Measurements from ENCODE around the gene PARD6A. TPM values are rescaled to one million over a fixed set of nuclear protein-coding genes. Genes with fewer than 3 reads are reported as not detected.
"Not testable (repeated sequence)": the region's sequence is repeated elsewhere in the genome, so short reads cannot be mapped to it uniquely, and the experiment has no call there.

PARD6A gene
- total and polyA plus RNA-seq, 2 donors (not counting 1 experiment from before 2014, with no cell fraction given) = 0.36 to 4.8 TPM

DNA sequence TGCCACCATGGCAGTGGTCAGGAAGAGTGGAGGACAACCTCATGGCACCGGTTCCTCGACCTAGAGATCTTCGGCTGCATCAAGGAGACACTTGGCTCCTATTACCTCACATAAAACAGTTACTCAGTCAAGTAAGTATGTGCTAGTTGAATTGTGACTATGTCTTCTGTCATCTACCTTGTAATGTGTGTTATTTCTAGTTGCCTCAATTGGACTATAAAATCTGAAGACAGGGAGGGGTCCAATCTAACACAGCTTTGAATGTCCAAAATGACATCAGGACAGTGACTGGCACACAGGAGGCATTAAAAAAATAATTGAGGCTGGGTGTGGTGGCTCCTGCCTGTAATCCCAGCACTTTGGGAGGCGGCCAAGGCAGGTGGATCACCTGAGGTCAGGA lies 23.0 kb downstream of the PARD6A start:
- TF ChIP-seq EZH2 (IDR thresholded peaks at IDR 0.05; ENCODE audit: low read length, missing control alignments) = no peak
- TF ChIP-seq, protein P1, sequence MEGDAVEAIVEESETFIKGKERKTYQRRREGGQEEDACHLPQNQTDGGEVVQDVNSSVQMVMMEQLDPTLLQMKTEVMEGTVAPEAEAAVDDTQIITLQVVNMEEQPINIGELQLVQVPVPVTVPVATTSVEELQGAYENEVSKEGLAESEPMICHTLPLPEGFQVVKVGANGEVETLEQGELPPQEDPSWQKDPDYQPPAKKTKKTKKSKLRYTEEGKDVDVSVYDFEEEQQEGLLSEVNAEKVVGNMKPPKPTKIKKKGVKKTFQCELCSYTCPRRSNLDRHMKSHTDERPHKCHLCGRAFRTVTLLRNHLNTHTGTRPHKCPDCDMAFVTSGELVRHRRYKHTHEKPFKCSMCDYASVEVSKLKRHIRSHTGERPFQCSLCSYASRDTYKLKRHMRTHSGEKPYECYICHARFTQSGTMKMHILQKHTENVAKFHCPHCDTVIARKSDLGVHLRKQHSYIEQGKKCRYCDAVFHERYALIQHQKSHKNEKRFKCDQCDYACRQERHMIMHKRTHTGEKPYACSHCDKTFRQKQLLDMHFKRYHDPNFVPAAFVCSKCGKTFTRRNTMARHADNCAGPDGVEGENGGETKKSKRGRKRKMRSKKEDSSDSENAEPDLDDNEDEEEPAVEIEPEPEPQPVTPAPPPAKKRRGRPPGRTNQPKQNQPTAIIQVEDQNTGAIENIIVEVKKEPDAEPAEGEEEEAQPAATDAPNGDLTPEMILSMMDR (conservative IDR thresholded peaks at IDR 0.05 in 1 of 2, IDR thresholded peaks at IDR 0.05 in 1 of 2; ENCODE audit: low read depth in 1 of 2, low read length in 2 of 2) = no peak
- Histone ChIP-seq H4K20me1 (ENCODE audit: control insufficient read depth, extremely low read depth, insufficient read depth, low read length) (no peaks in the 10 kb centered on the region), H2AFZ (ENCODE audit: low read length) (no peak overlapping the region), H3K4me1 (ENCODE audit: control insufficient read depth, extremely low read depth, insufficient read depth, low read length) (no peaks in the 10 kb centered on the region), H3K4me3 (replicated peaks in 1 of 4; ENCODE audit: control extremely low read depth in 1 of 4, insufficient read depth in 1 of 4, low read depth in 3 of 4, low read length in 4 of 4) (no peak overlapping the region), H3K36me3 (ENCODE audit: control insufficient read depth, insufficient read depth, low read length) (peaks cover 4% of the 10 kb centered on the region), H3K9me3 (ENCODE audit: control insufficient read depth, insufficient read depth, low read depth, low read length) (no peaks in the 10 kb centered on the region), H3K27me3 (ENCODE audit: control insufficient read depth, insufficient read depth, low read length) (no peaks in the 10 kb centered on the region), H3K27ac (ENCODE audit: insufficient read depth, low read length) (no peak overlapping the region), H3K4me2 (ENCODE audit: extremely low read depth, insufficient read depth, low read length) (no peak overlapping the region), H3K79me2 (ENCODE audit: control insufficient read depth, insufficient read depth, low read length) (no peaks in the 10 kb centered on the region), H3K9ac (ENCODE audit: insufficient read depth, low read length) (no peak overlapping the region)
- no peak for DNase-seq (ENCODE audit: low read depth in 2 of 2)

DNA sequence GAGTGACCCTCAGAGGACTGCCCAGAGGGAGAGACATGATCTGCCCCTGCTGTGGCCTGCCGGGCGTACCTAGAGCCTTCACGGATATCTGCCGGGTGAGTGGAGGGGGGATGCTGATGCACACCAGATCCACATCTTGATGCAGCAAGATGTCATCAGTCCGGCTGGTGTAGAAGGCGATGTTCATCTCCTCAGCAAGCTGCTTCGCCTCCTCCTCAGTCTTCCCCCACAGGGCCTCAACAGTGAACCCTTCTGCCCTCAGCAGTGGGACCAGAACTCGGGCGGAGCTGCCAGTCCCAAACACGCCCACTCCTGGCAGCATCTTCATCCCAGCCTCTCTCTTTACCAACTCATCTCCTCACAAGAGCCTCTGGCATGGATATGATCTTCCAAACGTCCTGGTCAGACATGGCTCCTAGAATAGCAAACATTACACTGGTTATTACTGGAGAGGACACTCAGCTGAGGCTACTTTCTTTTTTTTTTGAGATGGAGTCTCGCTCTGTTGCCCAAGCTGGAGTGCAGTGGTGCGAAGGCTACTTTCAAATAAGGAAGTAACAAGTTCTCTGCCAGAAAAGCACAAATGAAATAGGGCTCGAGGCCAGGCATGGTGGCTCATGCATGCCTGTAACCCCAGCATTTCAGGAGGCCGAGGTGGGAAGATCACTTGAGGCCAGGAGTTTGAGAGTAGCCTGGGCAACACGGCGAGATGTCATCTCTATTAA lies 24.8 kb downstream of the PARD6A start:
- Histone ChIP-seq H3K27ac (ENCODE audit: insufficient read depth, low read length) (no peak overlapping the region), H3K4me3 (replicated peaks in 1 of 4; ENCODE audit: control extremely low read depth in 1 of 4, insufficient read depth in 1 of 4, low read depth in 3 of 4, low read length in 4 of 4) (no peak overlapping the region), H3K9me3 (ENCODE audit: control insufficient read depth, insufficient read depth, low read depth, low read length) (no peaks in the 10 kb centered on the region), H3K36me3 (ENCODE audit: control insufficient read depth, insufficient read depth, low read length) (peaks cover 4% of the 10 kb centered on the region), H4K20me1 (ENCODE audit: control insufficient read depth, extremely low read depth, insufficient read depth, low read length) (no peaks in the 10 kb centered on the region), H3K79me2 (ENCODE audit: control insufficient read depth, insufficient read depth, low read length) (no peaks in the 10 kb centered on the region), H3K4me2 (ENCODE audit: extremely low read depth, insufficient read depth, low read length) (no peak overlapping the region), H3K4me1 (ENCODE audit: control insufficient read depth, extremely low read depth, insufficient read depth, low read length) (no peaks in the 10 kb centered on the region), H3K9ac (ENCODE audit: insufficient read depth, low read length) (no peak overlapping the region), H2AFZ (ENCODE audit: low read length) (no peak overlapping the region), H3K27me3 (ENCODE audit: control insufficient read depth, insufficient read depth, low read length) (no peaks in the 10 kb centered on the region)
- no peak for TF ChIP-seq EZH2 (IDR thresholded peaks at IDR 0.05; ENCODE audit: low read length, missing control alignments)
- TF ChIP-seq, protein P1 (conservative IDR thresholded peaks at IDR 0.05 in 1 of 2, IDR thresholded peaks at IDR 0.05 in 1 of 2; ENCODE audit: low read depth in 1 of 2, low read length in 2 of 2) = no peak
- DNase-seq (ENCODE audit: low read depth in 2 of 2) = no peak

DNA sequence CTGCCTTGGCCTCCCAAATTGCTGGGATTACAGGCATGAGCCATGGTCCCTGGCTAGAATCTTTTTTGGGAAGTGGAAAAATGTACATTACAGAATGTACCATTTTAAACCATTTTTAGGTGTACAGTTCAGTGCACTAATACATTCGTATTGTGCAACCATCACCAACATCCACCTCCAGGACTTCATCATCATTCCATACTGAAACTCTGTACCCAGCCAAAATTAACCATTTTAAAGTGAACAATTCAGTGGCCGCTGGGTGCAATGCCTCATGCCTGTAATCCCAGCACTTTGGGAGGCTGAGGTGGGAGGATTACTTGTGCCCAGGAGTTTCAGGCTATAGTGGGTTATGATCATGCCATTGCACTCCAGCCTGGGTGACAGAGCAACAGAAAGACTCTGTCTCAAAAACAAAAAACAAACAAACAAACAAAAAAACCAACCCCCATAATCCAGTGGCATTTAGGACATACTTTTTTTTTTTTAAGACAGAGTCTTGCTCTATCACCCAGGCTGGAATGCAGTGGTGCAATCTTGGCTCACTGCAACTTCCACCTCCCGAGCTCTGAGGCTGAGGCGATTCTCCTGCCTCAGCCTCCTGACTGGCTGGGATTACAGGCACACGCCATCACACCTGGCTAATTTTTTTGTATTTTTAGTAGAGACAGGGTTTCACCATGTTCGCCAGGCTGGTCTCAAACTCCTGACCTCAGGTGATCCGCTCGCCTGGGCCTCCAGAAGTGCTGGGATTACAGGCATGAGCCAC lies 32.9 kb downstream of the PARD6A start:
- H3K27me3 ChIP-seq (ENCODE audit: control insufficient read depth, insufficient read depth, low read length); H3K4me2 ChIP-seq (ENCODE audit: extremely low read depth, insufficient read depth, low read length); H4K20me1 ChIP-seq (ENCODE audit: control insufficient read depth, extremely low read depth, insufficient read depth, low read length); H3K27ac ChIP-seq (ENCODE audit: insufficient read depth, low read length); H2AFZ ChIP-seq (ENCODE audit: low read length); H3K9me3 ChIP-seq (ENCODE audit: control insufficient read depth, insufficient read depth, low read depth, low read length); H3K79me2 ChIP-seq (ENCODE audit: control insufficient read depth, insufficient read depth, low read length); H3K4me1 ChIP-seq (ENCODE audit: control insufficient read depth, extremely low read depth, insufficient read depth, low read length); H3K9ac ChIP-seq (ENCODE audit: insufficient read depth, low read length); DNase-seq (ENCODE audit: low read depth in 2 of 2); H3K4me3 ChIP-seq (replicated peaks in 1 of 4; ENCODE audit: control extremely low read depth in 1 of 4, insufficient read depth in 1 of 4, low read depth in 3 of 4, low read length in 4 of 4); H3K36me3 ChIP-seq (ENCODE audit: control insufficient read depth, insufficient read depth, low read length): not testable (repeated sequence)

Data from fibroblast of lung (primary cell).